ENCODE results near the gene TMEM223. TPM values are rescaled to one million over a fixed set of nuclear protein-coding genes. Genes with fewer than 3 reads are reported as not detected.

Gene TMEM223
- total RNA-seq, 1 experiment from 2014 or later: 22.6 TPM

GRCh38 chr11:62755086-62755615 lies 36.7 kb downstream of the TMEM223 start:
- DNase-seq: no peak
- intact Hi-C loops (cut with micrococcal nuclease; ENCODE audit: unreplicated experiment): loop anchor here (2.0 kb wide), 1 partner anchor 46 kb away; no protein-coding TSS in a partner anchor
- CTCF ChIA-PET: interaction anchor here (0.7 to 1.3 kb wide), 2 partner anchors 66 to 164 kb away, joined by 3 to 5 read pairs; partner anchors contain the start of genes LRRN4CL and TUT1
- Histone ChIP-seq H3K4me3 (peak overlapping the region; percentile 63; the same call in 1 of the 2 replicates), H3K9me3 (ENCODE audit: insufficient read depth, low read depth) (no peaks in the 10 kb centered on the region), H3K27ac (no peak overlapping the region), H3K9me2 (ENCODE audit: insufficient read depth) (no peaks in the 10 kb centered on the region), H3K4me1 (replicated peaks; ENCODE audit: insufficient read depth) (peaks cover 17% of the 10 kb centered on the region), H3F3A (ENCODE audit: insufficient read depth, low read depth) (peaks cover 22% of the 10 kb centered on the region; the same call in 1 of the 2 replicates), H4K20me1 (ENCODE audit: insufficient read depth) (no peaks in the 10 kb centered on the region), H3K79me2 (ENCODE audit: low read depth) (peaks cover 17% of the 10 kb centered on the region), H2AFZ (no peak overlapping the region), H3K36me3 (ENCODE audit: low read depth) (no peaks in the 10 kb centered on the region), H3K27me3 (ENCODE audit: insufficient read depth, low read depth) (no peaks in the 10 kb centered on the region), H3K4me2 (peak overlapping the region; percentile 80; the same call in 1 of the 2 replicates)
- POLR2A ChIA-PET (ENCODE audit: unreplicated experiment): no interaction called here
- no TSS peak for BruUV-seq (replicated peaks)
- no peak for TF ChIP-seq EZH2 (IDR thresholded peaks at IDR 0.05; ENCODE audit: low read depth)
- TF ChIP-seq, protein P1, sequence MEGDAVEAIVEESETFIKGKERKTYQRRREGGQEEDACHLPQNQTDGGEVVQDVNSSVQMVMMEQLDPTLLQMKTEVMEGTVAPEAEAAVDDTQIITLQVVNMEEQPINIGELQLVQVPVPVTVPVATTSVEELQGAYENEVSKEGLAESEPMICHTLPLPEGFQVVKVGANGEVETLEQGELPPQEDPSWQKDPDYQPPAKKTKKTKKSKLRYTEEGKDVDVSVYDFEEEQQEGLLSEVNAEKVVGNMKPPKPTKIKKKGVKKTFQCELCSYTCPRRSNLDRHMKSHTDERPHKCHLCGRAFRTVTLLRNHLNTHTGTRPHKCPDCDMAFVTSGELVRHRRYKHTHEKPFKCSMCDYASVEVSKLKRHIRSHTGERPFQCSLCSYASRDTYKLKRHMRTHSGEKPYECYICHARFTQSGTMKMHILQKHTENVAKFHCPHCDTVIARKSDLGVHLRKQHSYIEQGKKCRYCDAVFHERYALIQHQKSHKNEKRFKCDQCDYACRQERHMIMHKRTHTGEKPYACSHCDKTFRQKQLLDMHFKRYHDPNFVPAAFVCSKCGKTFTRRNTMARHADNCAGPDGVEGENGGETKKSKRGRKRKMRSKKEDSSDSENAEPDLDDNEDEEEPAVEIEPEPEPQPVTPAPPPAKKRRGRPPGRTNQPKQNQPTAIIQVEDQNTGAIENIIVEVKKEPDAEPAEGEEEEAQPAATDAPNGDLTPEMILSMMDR (conservative IDR thresholded peaks at IDR 0.05): no peak

- peak within 1 kb of the TSS; percentile 83 for H3K4me2 ChIP-seq
- H2AFZ ChIP-seq: peak within 1 kb of the TSS; percentile 96
- H3K36me3 ChIP-seq (ENCODE audit: low read depth): no peaks in the 10 kb centered on the region
- H3K9me2 ChIP-seq (ENCODE audit: insufficient read depth): no peaks in the 10 kb centered on the region
- H3K27ac ChIP-seq: peak within 1 kb of the TSS; percentile 46
- H3K9me3 ChIP-seq (ENCODE audit: insufficient read depth, low read depth): no peaks in the 10 kb centered on the region
- no peaks in the 10 kb centered on the region for H3K27me3 ChIP-seq (ENCODE audit: insufficient read depth, low read depth)
- CTCF ChIA-PET: interaction anchor here (0.7 to 1.5 kb wide), 13 partner anchors 17 to 1551 kb away, joined by 3 to 9 read pairs (median 5); partner anchors contain the start of genes HNRNPUL2, LRRN4CL, MTA2 and SLC3A2
- H4K20me1 ChIP-seq (ENCODE audit: insufficient read depth): no peaks in the 10 kb centered on the region
- H3K4me1 ChIP-seq (replicated peaks; ENCODE audit: insufficient read depth): peaks cover 17% of the 10 kb centered on the region
- H3K79me2 ChIP-seq (ENCODE audit: low read depth): peaks cover 17% of the 10 kb centered on the region
- POLR2A ChIA-PET (ENCODE audit: unreplicated experiment): interaction anchor here (0.6 to 1.6 kb wide), 33 partner anchors 8 to 1240 kb away, joined by 3 to 50 read pairs (median 5); partner anchors contain the start of genes B3GAT3, C11orf98, CSKMT and EEF1G
- DNase-seq: peak; percentile 98
- peak within 1 kb of the TSS; percentile 63 for H3K4me3 ChIP-seq
- TF ChIP-seq, protein P1 (conservative IDR thresholded peaks at IDR 0.05): no peak
- no peak for TF ChIP-seq EZH2 (IDR thresholded peaks at IDR 0.05; ENCODE audit: low read depth)
- BruUV-seq (replicated peaks): no TSS peak
- intact Hi-C loops (cut with micrococcal nuclease; ENCODE audit: unreplicated experiment): loop anchor here (2.0 kb wide), 1 partner anchor 45 kb away; no protein-coding TSS in a partner anchor
- peaks cover 29% of the 10 kb centered on the region; the same call in 1 of the 2 replicates for H3F3A ChIP-seq (ENCODE audit: insufficient read depth, low read depth)
Observed at GRCh38 chr11:62753736-62754603, 37.8 kb downstream of the TMEM223 start, which contains the start of gene ZBTB3. ZBTB3 (minus strand) TSS chr11:62754160; CDS start chr11:62753664, 496 bp downstream.
